Right cardiac atrium (tissue), 5 donors: ENCODE results near the gene TNFAIP1. TPM values are rescaled to one million over a fixed set of nuclear protein-coding genes. Genes with fewer than 3 reads are reported as not detected.

Experiments
- ATAC-seq, 2 donors: fragments of 200-7000 bp; cut with Tn5 transposase; one replicate each; pipeline versions ENCODE4 v1.8.0 to v1.9.1; 2020; ENCODE audit warnings: moderate library complexity in 2 of 2, mild to moderate bottlenecking in 1 of 2
- DNase-seq, 3 donors: peaks; one replicate each; pipeline ENCODE4 v3.0.0-alpha.2; 2020
- H3K27ac ChIP-seq: one replicate; pipeline ENCODE4 v1.5.1; 2013; ENCODE audit warnings: mild to moderate bottlenecking, low read length, control low read depth, moderate library complexity
- H3K27me3 ChIP-seq: one replicate; pipeline ENCODE4 v1.6.1; 2013; ENCODE audit not compliant: control insufficient read depth, insufficient read depth
- H3K4me1 ChIP-seq: one replicate; pipeline ENCODE4 v1.6.1; 2013; ENCODE audit warnings: low read length; ENCODE audit not compliant: control insufficient read depth, insufficient read depth
- H3K4me3 ChIP-seq: one replicate; pipeline ENCODE4 v1.5.1; 2013; ENCODE audit warnings: low read length, control low read depth
- H3K9me3 ChIP-seq: one replicate; pipeline ENCODE4 v1.6.1; 2013; ENCODE audit warnings: low read length; ENCODE audit not compliant: control insufficient read depth
- WGBS: extraction: QIAGEN DNeasy Blood & Tissue Kit; methylation state at CpG from one replicate; pipeline ENCODE4 v1.1.7; 2013; 5-methylcytosine and 5-hydroxymethylcytosine counted together
- intact Hi-C, 4 donors: fragments of 100-400 bp; cut with DNase I; formaldehyde crosslinking; loops; one replicate each; pipeline versions ENCODE4 v1.11.0 to v1.14.0; 2022 to 2023
- polyA plus RNA-seq: library from polyadenylated mRNA; stranded (reverse); fragments of 200-250 nt; gene quantifications from one replicate; pipeline ENCODE4 v1.2.3, GENCODE V29; 2013
- total RNA-seq, 4 donors: library from RNA; stranded (reverse); fragmentation: NEBNext Ultra II Directional; extraction: Animal tissue kit (Norgen Biotek cat#: 25700); gene quantifications; one replicate each; pipeline ENCODE4 v1.2.1, GENCODE V29; 2021
- donor health status: healthy with polysubstance abuse.
- donor health status: DM: no; HTN: yes; CAD: no.
- donor health status: DM: no; HTN: no; CAD: no.
- donor health status: DM: no; HTN: yes; CAD: no; lungs with severe emphysema.
- donor health status: DM: yes; HTN: yes; CAD: no.

Gene TNFAIP1
- total and polyA plus RNA-seq, 5 donors: 20.1 to 72.3 (median 33.7) TPM

DNA sequence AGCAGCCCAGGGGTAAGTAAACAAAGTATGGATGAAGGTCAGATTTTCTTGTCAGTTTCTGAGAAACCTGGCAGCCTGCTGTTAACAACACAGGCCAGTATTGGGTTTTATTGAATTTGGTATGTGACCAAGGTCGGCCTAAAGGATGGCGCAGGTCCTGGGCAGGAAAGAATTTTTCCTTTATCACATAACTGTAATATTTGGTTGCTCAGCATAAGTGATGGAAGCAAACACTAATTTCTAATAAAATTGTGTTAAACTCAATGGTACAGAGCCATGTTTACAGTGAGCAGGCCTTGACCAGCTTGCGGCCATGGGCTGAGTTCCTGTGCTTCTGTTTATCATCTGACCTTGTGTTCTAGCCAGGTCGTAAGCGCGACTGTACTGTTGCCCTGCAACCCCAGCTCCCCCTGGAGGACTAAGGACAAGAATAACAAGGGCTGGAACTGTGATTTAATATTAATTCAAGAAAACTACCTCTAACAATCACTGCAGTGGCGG is 11.2 kb downstream of the TNFAIP1 start:
- peak; percentile 34 to 44 for ATAC-seq
- WGBS: 53% methylated on average over 7 of the region's 7 CpGs
- no peaks in the 10 kb centered on the region for H3K9me3 ChIP-seq
- no peaks in the 10 kb centered on the region for H3K27me3 ChIP-seq
- DNase-seq: peak in 1 of 3 donors; percentile 70
- no peak overlapping the region for H3K4me3 ChIP-seq
- peaks cover 2% of the 10 kb centered on the region for H3K4me1 ChIP-seq
- intact Hi-C loops: no loop called here
- H3K27ac ChIP-seq: no peak overlapping the region

DNA sequence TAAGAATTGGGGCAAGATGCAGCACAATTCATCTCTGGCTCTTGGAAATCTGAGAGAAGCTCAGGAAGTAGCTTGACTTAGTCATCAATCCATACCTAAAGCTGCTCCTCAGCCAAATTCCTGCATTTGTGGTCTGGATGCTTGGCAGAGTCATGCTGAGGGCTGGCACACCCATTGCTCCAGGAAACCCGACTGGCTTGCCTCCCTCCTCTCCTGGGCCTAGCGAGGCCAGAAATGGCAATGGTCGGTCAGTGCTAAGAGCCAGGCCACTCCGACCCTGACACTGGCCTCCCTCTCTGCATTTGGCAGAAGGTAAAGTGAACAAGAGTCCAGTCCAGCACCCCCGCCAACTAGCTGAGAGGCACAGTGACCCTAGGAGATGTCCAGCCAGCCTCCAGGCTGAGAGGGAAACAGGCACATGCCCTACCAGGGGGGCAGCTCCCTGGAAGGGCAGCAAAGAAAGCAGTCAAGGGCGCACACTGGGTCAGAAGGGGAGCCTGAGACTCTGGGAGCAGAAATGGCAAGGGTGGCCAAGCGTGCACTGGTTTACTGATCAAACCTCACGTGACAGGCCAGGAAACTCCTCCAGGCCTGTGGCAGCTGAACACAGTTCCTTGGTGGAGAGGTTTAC is 11.8 kb downstream of the TNFAIP1 start:
- Histone ChIP-seq H3K27ac (peak overlapping the region; percentile 14), H3K27me3 (no peaks in the 10 kb centered on the region), H3K9me3 (no peaks in the 10 kb centered on the region), H3K4me1 (peaks cover 2% of the 10 kb centered on the region), H3K4me3 (no peak overlapping the region)
- DNase-seq (no peak), ATAC-seq (peak; percentile 14 to 18)
- 71% methylated on average over 8 of the region's 8 CpGs for WGBS
- intact Hi-C loops: no loop called here

DNA sequence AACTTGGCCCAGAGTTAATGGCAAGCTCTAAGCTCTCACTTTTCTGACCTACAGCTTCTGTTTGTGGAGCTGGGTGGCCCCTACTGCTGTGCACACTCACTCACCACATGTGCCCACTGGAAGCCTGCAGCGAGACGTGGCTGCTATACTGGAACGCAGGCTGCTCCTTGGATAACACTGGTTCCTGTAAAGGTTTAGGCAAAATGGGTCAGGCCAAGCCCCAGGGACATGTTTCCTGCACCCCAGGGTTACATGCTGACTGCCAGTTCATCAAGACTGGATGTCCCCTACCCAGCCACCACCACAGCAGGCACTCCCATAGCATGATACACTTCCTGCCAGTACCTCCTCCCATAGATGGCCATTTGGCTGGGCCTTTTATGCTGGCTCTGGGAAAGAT is 13.4 kb downstream of the TNFAIP1 start:
- Histone ChIP-seq H3K9me3 (no peaks in the 10 kb centered on the region), H3K4me1 (peaks cover 2% of the 10 kb centered on the region), H3K27ac (no peak overlapping the region), H3K4me3 (no peak overlapping the region), H3K27me3 (no peaks in the 10 kb centered on the region)
- intact Hi-C loops: no loop called here
- peak in 1 of 2 donors; percentile 21 for ATAC-seq
- 81% methylated on average over 3 of the region's 3 CpGs for WGBS
- no peak for DNase-seq

DNA sequence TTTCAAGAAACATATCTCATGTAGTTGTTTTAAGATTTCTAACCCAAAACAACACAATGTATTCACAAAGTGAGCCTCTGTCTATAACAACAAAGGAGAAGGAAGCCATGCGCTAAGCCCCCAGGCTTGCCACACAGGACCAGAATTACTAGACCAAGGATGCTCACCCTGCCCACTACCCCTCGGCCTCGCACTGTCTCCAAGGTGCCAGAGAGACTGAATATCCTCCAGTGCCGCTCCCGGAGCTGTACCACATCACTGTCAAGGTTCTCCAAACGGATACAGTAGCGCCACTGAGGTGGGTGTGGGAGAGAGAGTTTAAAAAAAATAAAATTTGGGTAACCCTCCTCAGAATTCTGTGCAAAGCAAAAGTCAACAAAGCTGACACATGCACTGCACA is 14.7 kb downstream of the TNFAIP1 start:
- H3K27me3 ChIP-seq: no peaks in the 10 kb centered on the region
- H3K27ac ChIP-seq: no peak overlapping the region
- intact Hi-C loops: no loop called here
- H3K9me3 ChIP-seq: no peaks in the 10 kb centered on the region
- DNase-seq (no peak), ATAC-seq (no peak)
- no peak overlapping the region for H3K4me3 ChIP-seq
- peaks cover 2% of the 10 kb centered on the region for H3K4me1 ChIP-seq
- WGBS: 93% methylated on average over 7 of the region's 7 CpGs

DNA sequence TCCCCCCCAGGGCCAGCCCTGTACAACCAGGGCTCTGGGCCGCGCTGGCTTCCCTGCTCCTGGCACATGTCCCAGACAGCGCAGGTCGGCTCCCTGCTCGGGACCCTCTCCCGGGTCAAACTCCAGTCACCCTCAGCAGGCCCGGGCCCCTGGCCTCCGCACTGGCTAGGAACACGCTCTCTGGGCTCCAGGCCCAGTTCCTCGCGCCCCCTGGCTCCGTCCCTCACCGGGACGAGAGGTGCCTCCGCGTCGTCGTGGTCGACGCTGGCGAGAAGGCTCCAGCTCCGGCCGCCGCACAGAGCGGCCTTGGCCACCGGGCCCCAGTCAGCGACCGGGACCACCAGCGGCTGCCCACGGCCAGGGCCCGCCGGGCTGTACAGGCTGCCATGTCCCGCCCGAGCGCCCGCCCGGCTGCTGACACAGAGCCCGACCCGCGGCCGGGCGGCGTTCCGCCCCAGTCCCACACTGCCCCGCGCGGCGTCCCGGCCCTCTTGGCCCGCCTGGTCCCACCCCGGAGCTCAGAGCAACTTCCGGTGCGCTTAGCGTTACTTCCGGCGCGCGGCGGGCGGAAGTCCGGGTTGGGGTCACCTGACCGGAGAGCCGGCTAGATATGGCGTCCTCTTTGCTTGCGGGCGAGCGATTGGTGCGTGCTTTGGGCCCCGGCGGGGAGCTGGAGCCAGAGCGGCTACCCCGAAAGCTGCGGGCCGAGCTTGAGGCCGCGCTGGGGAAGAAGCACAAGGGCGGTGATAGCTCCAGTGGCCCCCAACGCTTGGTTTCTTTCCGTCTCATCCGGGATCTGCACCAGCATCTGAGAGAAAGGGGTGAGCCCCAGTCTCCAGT is 21.7 kb downstream of the TNFAIP1 start, which contains the start of gene POLDIP2:
Gene POLDIP2, minus strand, starts transcription at position 467 of the 840 bp plus-strand sequence. Its CDS starts 79 bp downstream, at position 388.
- Histone ChIP-seq H3K4me3 (peak within 1 kb of the TSS; percentile 92), H3K27ac (peak within 1 kb of the TSS; percentile 71), H3K4me1 (no peaks in the 10 kb centered on the region), H3K9me3 (no peaks in the 10 kb centered on the region), H3K27me3 (no peaks in the 10 kb centered on the region)
- WGBS: under 1% methylated on average over 80 of the region's 80 CpGs
- peak; percentile 95 to 99 (median 98) for DNase-seq
- peak; percentile 99 for ATAC-seq
- intact Hi-C loops: no loop called here

DNA sequence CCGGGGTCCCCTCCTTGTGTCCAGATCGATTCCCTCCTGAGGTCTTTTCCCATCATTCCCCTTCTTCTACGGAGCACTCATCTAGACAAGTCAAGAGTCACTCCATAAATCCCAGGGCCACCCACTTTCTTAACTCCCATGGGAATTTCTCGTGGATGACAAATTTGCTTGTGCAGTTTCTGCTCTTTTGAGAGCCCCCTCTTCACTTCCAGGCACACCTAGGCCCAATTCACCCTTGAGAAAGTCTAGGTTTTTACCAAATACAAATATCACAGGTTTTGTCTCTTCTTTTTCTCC is 22.3 kb downstream of the TNFAIP1 start:
- intact Hi-C loops: no loop called here
- 8% methylated on average over 4 of the region's 4 CpGs for WGBS
- H3K27ac ChIP-seq: peak overlapping the region; percentile 71

DNA sequence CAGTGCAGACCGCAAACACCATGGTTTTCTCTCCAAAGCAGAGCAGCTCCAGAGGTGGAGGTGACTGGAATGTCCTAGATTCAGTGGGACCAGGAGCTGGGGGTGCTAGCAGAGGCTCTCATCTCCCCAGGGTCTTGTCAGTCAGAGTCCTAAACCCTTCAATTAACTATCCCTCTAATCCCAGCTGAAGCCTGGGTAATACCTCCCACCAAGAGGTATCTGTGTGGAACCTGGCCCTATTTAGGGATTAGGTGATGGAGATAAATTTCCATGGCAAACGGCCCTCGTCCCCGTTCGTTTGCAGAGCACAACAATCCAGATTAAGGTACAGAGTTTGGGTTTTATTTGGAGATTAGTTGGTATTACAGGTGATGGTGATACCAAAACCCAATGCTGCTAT is 27.6 kb downstream of the TNFAIP1 start:
- intact Hi-C loops: no loop called here
- no peak for ATAC-seq

More for the DNA sequence above, 22.3 kb downstream of the TNFAIP1 start:
- DNase-seq (no peak), ATAC-seq (no peak)
- H3K27me3 ChIP-seq: no peaks in the 10 kb centered on the region
- H3K9me3 ChIP-seq: no peaks in the 10 kb centered on the region
- H3K4me1 ChIP-seq: no peaks in the 10 kb centered on the region
- peak overlapping the region; percentile 92 for H3K4me3 ChIP-seq

DNA sequence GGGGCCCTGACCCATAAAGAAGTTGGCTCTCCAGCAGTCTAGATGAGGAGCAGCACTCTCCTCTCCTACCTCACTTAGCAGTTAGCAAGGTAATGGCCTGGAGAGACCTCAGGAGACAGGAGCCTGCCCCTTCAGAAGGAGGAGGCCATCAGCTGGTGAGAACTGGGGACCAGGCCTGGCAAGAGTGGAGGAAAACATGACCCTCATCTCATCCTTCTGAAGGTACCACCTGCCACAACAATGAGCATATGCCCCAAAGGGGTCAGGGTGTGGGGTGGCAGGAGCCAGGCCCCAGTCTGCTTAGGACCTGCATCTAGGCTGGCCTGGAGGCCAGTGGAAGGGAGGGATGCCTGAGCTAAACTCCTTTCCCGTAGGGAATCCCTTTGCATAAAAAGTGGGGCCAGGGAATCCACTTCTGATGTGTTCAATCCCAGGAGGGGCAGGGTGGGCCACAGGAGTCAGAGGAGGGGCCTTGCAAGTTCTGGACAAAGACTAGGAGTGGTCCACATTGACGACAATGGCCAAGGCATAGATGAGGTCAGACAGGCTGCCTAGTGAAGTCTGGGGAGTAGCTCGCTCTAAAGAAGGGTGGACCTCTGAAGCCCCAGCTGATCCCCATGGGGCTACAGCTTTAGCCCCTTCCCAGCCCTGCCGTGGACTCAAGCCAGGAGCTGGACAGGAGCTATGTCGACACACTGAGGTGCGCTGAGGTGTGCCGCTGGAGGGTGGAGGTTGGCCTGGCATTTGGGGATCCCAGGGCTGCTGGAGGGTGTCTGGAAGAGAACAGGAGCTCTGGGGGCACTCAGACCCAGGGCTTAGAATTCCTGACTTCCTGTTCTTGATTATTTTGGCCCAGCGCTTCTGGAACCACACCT is 28.5 kb downstream of the TNFAIP1 start:
- no peaks in the 10 kb centered on the region for H3K9me3 ChIP-seq
- WGBS: 90% methylated on average over 8 of the region's 8 CpGs
- ATAC-seq: no peak
- H3K4me3 ChIP-seq: no peak overlapping the region
- intact Hi-C loops: no loop called here
- DNase-seq: no peak
- H3K27me3 ChIP-seq: no peaks in the 10 kb centered on the region
- no peaks in the 10 kb centered on the region for H3K4me1 ChIP-seq
- no peak overlapping the region for H3K27ac ChIP-seq

More for the DNA sequence above, 27.6 kb downstream of the TNFAIP1 start:
- Histone ChIP-seq H3K4me3 (no peak overlapping the region), H3K27me3 (no peaks in the 10 kb centered on the region), H3K27ac (no peak overlapping the region), H3K9me3 (no peaks in the 10 kb centered on the region), H3K4me1 (no peaks in the 10 kb centered on the region)
- 90% methylated on average over 5 of the region's 5 CpGs for WGBS
- no peak for DNase-seq

DNA sequence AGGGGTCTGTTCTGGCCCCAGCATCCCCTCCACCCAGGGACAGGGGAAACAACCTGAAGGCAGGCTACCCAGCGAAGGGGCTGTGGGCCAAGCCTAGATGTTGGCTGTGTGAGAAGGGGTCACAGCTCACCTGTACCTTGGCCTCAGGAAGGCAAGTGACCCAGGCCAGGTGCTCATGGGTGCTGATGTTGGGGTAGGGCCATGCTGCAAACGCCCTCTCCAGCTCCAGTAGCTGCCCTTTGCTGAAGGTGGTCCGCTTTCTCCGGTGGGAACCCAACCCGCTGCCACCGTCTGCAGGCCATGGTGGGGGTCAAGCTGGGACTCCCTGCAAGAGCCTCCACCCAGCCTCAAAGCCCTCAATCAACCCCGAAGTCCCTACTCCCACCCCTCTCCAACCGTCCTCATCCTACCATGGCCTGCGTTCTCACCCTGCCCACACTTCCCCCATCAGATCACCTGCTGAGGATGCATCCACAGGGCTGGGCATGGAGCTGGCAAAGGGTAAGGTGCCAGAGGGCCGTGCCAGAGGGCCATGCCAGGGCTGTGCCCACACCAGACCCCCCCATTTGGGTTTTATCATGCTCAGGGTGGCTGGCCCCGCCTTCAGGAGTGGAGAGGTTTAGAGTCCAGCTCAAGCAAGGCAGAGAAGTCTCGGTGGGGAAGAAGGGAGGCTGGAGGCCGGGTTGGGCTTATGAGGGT is 29.3 kb downstream of the TNFAIP1 start, which contains the start of gene SEBOX:
Gene SEBOX, minus strand, starts transcription at position 535 of the 699 bp plus-strand sequence. Its CDS starts 48 bp downstream, at position 487.
- intact Hi-C loops: no loop called here
- H3K27ac ChIP-seq: no peak within 1 kb of the TSS
- no peaks in the 10 kb centered on the region for H3K9me3 ChIP-seq
- DNase-seq: no peak
- no peak for ATAC-seq
- no peak within 1 kb of the TSS for H3K4me3 ChIP-seq
- H3K4me1 ChIP-seq: no peaks in the 10 kb centered on the region
- no peaks in the 10 kb centered on the region for H3K27me3 ChIP-seq
- 90% methylated on average over 13 of the region's 13 CpGs for WGBS

DNA sequence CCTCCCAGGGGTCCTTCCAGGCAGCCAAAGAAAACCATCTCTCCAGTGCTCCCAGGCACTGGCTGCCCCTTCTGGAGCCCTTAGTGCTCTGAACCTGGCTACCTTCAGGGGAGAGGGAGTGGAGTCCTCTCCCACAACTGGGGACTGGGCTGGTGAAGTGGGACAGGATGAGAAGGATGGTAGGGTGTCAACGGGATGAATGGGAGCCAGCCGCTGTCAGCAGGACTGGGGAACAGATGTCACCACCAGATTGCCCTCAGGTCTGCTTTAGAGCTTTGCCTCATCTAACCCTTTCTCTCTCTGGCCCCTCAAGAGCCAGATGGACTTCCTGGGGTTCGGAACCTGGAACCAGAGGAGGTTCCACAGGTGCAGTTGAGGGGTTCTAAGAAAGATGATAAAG is 29.9 kb downstream of the TNFAIP1 start:
- 86% methylated on average over 3 of the region's 3 CpGs for WGBS
- intact Hi-C loops: no loop called here
- Histone ChIP-seq H3K27ac (no peak overlapping the region), H3K4me1 (peaks cover 7% of the 10 kb centered on the region), H3K27me3 (no peaks in the 10 kb centered on the region), H3K9me3 (no peaks in the 10 kb centered on the region), H3K4me3 (no peak overlapping the region)
- no peak for ATAC-seq
- DNase-seq: no peak
